Peyer's patch (tissue), 4 donors: ENCODE results near the gene AAGAB. TPM values are rescaled to one million over a fixed set of nuclear protein-coding genes. Genes with fewer than 3 reads are reported as not detected.

Experiments
- DNase-seq, 3 donors: peaks; one replicate each; pipeline ENCODE4 v3.0.0-alpha.2; 2017 to 2019
- H3K27ac ChIP-seq, 4 donors: fragments of 200-600 bp; sonication (generic); one replicate each; pipeline ENCODE4 v1.5.1; 2016 to 2019
- H3K27me3 ChIP-seq, 2 donors: fragments of 200-600 bp; sonication (generic); one replicate each; pipeline ENCODE4 v1.5.1; 2019
- H3K36me3 ChIP-seq, 3 donors: fragments of 200-600 bp; sonication (generic); one replicate each; pipeline ENCODE4 v1.5.1; 2016 to 2019
- H3K4me1 ChIP-seq, 4 donors: fragments of 200-600 bp; sonication (generic); one replicate each; pipeline ENCODE4 v1.5.1; 2016 to 2019
- H3K4me3 ChIP-seq, 4 donors: fragments of 200-600 bp; sonication (generic); 1 replicate in 3 of 4; 2 replicates in 1 of 4; pipeline ENCODE4 v1.5.1; 2016 to 2019; ENCODE audit warnings: mild to moderate bottlenecking in 1 of 4
- H3K9me3 ChIP-seq, 4 donors: fragments of 200-600 bp; sonication (generic); one replicate each; pipeline ENCODE4 v1.5.1; 2016 to 2019; ENCODE audit warnings: mild to moderate bottlenecking in 1 of 4
- CTCF ChIP-seq, 6 experiments: fragments of 450-650 bp in 4 of 6; fragments of 200-600 bp in 2 of 6; sonication (generic) in 1 of 6; IDR thresholded peaks; one replicate each; pipeline ENCODE4 v1.5.1; 2017 to 2019; ENCODE audit warnings: antibody characterized with exemption in 6 of 6, mild to moderate bottlenecking in 3 of 6, moderate library complexity in 1 of 6
- POLR2A ChIP-seq, 2 donors: fragments of 450-650 bp; IDR thresholded peaks; one replicate each; pipeline ENCODE4 v1.5.1; 2017; ENCODE audit warnings: antibody characterized with exemption in 2 of 2, mild to moderate bottlenecking in 2 of 2, moderate library complexity in 2 of 2
- total RNA-seq, 4 donors: library from RNA; depleted of rRNA; stranded (reverse); fragments of >200 nt; gene quantifications; one replicate each; pipeline ENCODE4 v1.1.0, GENCODE V29; 2016

The AAGAB gene
- total RNA-seq, 4 donors from 2014 or later, result 27.5 to 54.5 (median 42.8) TPM

GRCh38 chr15:67171471-67171870 is 83.0 kb downstream of the AAGAB start:
- Histone ChIP-seq H3K4me1 (peaks cover 0 to 38% (median 10%) of the 10 kb centered on the region in 4 donors), H3K27ac (no peak overlapping the region), H3K4me3 (no peak overlapping the region), H3K36me3 (peaks cover 0 to 64% (median 0%) of the 10 kb centered on the region in 3 donors), H3K27me3 (no peaks in the 10 kb centered on the region), H3K9me3 (no peaks in the 10 kb centered on the region)
- DNase-seq, result no peak
- TF ChIP-seq CTCF (IDR thresholded peaks at IDR 0.05) (no peak), POLR2A (IDR thresholded peaks at IDR 0.05) (no peak)

- Histone ChIP-seq H3K4me3 (no peak overlapping the region), H3K4me1 (peaks cover 0 to 26% (median 4%) of the 10 kb centered on the region in 4 donors), H3K27ac (no peak overlapping the region), H3K27me3 (no peaks in the 10 kb centered on the region), H3K9me3 (no peaks in the 10 kb centered on the region), H3K36me3 (peaks cover 0 to 76% (median 0%) of the 10 kb centered on the region in 3 donors)
- peak in 1 of 3 donors; percentile 35 for DNase-seq
- TF ChIP-seq CTCF (IDR thresholded peaks at IDR 0.05) (no peak), POLR2A (IDR thresholded peaks at IDR 0.05) (no peak)
These were observed 84.1 kb downstream of the AAGAB start for GRCh38 chr15:67170143-67170925.

- DNase-seq, result peak in 1 of 3 donors; percentile 29
These were observed 85.8 kb downstream of the AAGAB start for GRCh38 chr15:67168694-67169093.

GRCh38 chr15:67167091-67167490 is 87.4 kb downstream of the AAGAB start:
- peak in 1 of 3 donors; percentile 39 for DNase-seq
- no peaks in the 10 kb centered on the region for H3K9me3 ChIP-seq
- no peak for TF ChIP-seq POLR2A (IDR thresholded peaks at IDR 0.05)
- no peak for TF ChIP-seq CTCF (IDR thresholded peaks at IDR 0.05)
- peaks cover 0 to 16% (median 0%) of the 10 kb centered on the region in 4 donors for H3K4me1 ChIP-seq
- no peaks in the 10 kb centered on the region for H3K27me3 ChIP-seq
- H3K36me3 ChIP-seq, result peaks cover 0 to 75% (median 0%) of the 10 kb centered on the region in 3 donors
- peak overlapping the region in 2 of 4 donors; percentile 9 to 36 for H3K27ac ChIP-seq
- no peak overlapping the region for H3K4me3 ChIP-seq

More at GRCh38 chr15:67168694-67169093, 85.8 kb downstream of the AAGAB start:
- no peak for TF ChIP-seq POLR2A (IDR thresholded peaks at IDR 0.05)
- TF ChIP-seq CTCF (IDR thresholded peaks at IDR 0.05), result no peak
- Histone ChIP-seq H3K4me3 (no peak overlapping the region), H3K27ac (peak overlapping the region in 2 of 4 donors; percentile 14 to 22), H3K27me3 (no peaks in the 10 kb centered on the region), H3K4me1 (peaks cover 0 to 16% (median 0%) of the 10 kb centered on the region in 4 donors), H3K36me3 (peaks cover 0 to 80% (median 0%) of the 10 kb centered on the region in 3 donors), H3K9me3 (no peaks in the 10 kb centered on the region)

GRCh38 chr15:67166280-67167009 is 88.0 kb downstream of the AAGAB start:
- Histone ChIP-seq H3K27ac (peak overlapping the region in 1 of 4 donors; percentile 21), H3K9me3 (no peaks in the 10 kb centered on the region), H3K27me3 (no peaks in the 10 kb centered on the region), H3K4me3 (no peak overlapping the region), H3K36me3 (peaks cover 0 to 69% (median 0%) of the 10 kb centered on the region in 3 donors), H3K4me1 (peaks cover 0 to 23% (median 0%) of the 10 kb centered on the region in 4 donors)
- peak in 1 of 3 donors; percentile 31 for DNase-seq
- TF ChIP-seq CTCF (IDR thresholded peaks at IDR 0.05), result no peak
- no peak for TF ChIP-seq POLR2A (IDR thresholded peaks at IDR 0.05)
